HCT116 (cell line): Measurements from ENCODE around the gene SMG6. TPM values are rescaled to one million over a fixed set of nuclear protein-coding genes. Genes with fewer than 3 reads are reported as not detected.
"Not testable (repeated sequence)": the region's sequence is repeated elsewhere in the genome, so short reads cannot be mapped to it uniquely, and the experiment has no call there.

ENCODE experiments used
- ATAC-seq: fragments of 200-7000 bp; cut with Tn5 transposase; 2 replicates; pipeline ENCODE4 v1.9.1; 2020; ENCODE audit warnings: mild to moderate bottlenecking, moderate library complexity
- BruUV-seq: library from RNA; stranded (reverse); fragments of 400-500 nt; replicated peaks from 2 replicates; lab custom pipeline; 2021; lab: Mats Ljungman, UMichigan
- CTCF ChIA-PET: fragments of 300-600 bp; sonication (Branson Sonifier 250); formaldehyde crosslinking; loops from one replicate; lab custom pipeline; 2021; ENCODE audit warnings: antibody characterized with exemption; lab: Charles Lee
- POLR2A ChIA-PET: fragments of 300-600, 350-600 bp; sonication (Branson Sonifier 250); formaldehyde crosslinking; loops from one replicate; lab custom pipeline; 2021; ENCODE audit warnings: antibody characterized with exemption; lab: Charles Lee
- RAD21 ChIA-PET, 2 experiments: fragments of 300-600 bp; sonication (Branson Sonifier 250); formaldehyde crosslinking; loops; one replicate each; lab custom pipeline; 2023; ENCODE audit warnings: low total read pairs in 2 of 2; ENCODE audit not compliant: uncharacterized antibody in 2 of 2, unreplicated experiment in 2 of 2, low non-redundant PET in 1 of 2; lab: Charles Lee
- DNase-seq: peaks from one replicate; pipeline ENCODE4 v3.0.0-alpha.2; 2010; ENCODE audit warnings: low read depth, low spot score
- H2AFZ ChIP-seq: fragments of 200-600 bp; shearing (Covaris generic), sonication (generic); 2 replicates; pipeline ENCODE4 v1.6.1; 2017; ENCODE audit warnings: low read depth, mixed run types, mixed read lengths, antibody characterized with exemption, low read length; ENCODE audit not compliant: poor library complexity, severe bottlenecking
- H3K27ac ChIP-seq: 2 replicates; pipeline ENCODE4 v1.5.1; 2012; ENCODE audit warnings: low read depth, low read length
- H3K27me3 ChIP-seq: fragments of 200-600 bp; sonication (generic); 2 replicates; pipeline ENCODE4 v1.6.1; 2016; ENCODE audit warnings: mixed run types, low read length, mixed read lengths; ENCODE audit not compliant: insufficient read depth
- H3K36me3 ChIP-seq, 2 experiments: fragments of 200-500 bp in 1 of 2; fragments of 200-600 bp in 1 of 2; sonication (Bioruptor generic) in 1 of 2; sonication (generic) in 1 of 2; 2 replicates each; pipeline versions ENCODE4 v1.5.1 to v1.6.1; 2014 to 2016; ENCODE audit warnings: low read length in 2 of 2, inconsistent platforms in 1 of 2, mixed read lengths in 1 of 2, mixed run types in 1 of 2; ENCODE audit not compliant: insufficient read depth in 2 of 2, control insufficient read depth in 1 of 2
- H3K4me1 ChIP-seq, 2 experiments: fragments of 200-600 bp in 1 of 2; sonication (generic) in 1 of 2; 2 replicates each; pipeline versions ENCODE4 v1.5.1 to v1.6.1; 2012 to 2017; ENCODE audit warnings: low read length in 2 of 2, inconsistent platforms in 1 of 2, mild to moderate bottlenecking in 1 of 2, mixed read lengths in 1 of 2, mixed run types in 1 of 2, moderate library complexity in 1 of 2; ENCODE audit not compliant: insufficient read depth in 2 of 2, control insufficient read depth in 1 of 2
- H3K4me2 ChIP-seq: fragments of 200-600 bp; sonication (generic); 2 replicates; pipeline ENCODE4 v1.6.1; 2017; ENCODE audit warnings: mixed run types, low read length, mixed read lengths
- H3K4me3 ChIP-seq, 2 experiments: fragments of 200-600 bp in 1 of 2; sonication (generic) in 1 of 2; replicated peaks in 1 of 2; 2 replicates each; pipeline ENCODE4 v1.5.1; 2011 to 2016; ENCODE audit warnings: low read length in 2 of 2, control low read depth in 1 of 2, low read depth in 1 of 2, mild to moderate bottlenecking in 1 of 2, mixed read lengths in 1 of 2, mixed run types in 1 of 2
- H3K79me2 ChIP-seq: fragments of 200-600 bp; sonication (generic); 2 replicates; pipeline ENCODE4 v1.6.1; 2017; ENCODE audit warnings: mild to moderate bottlenecking, mixed run types, low read length, moderate library complexity, mixed read lengths; ENCODE audit not compliant: insufficient read depth
- H3K9ac ChIP-seq: fragments of 200-600 bp; sonication (generic); 2 replicates; pipeline ENCODE4 v1.6.1; 2016; ENCODE audit warnings: low read length, mixed read lengths
- H3K9me2 ChIP-seq: fragments of 200-600 bp; sonication (generic), shearing (Covaris generic); 2 replicates; pipeline ENCODE4 v1.6.1; 2017; ENCODE audit warnings: mixed run types, mild to moderate bottlenecking, moderate library complexity; ENCODE audit not compliant: insufficient read depth
- H3K9me3 ChIP-seq, 2 experiments: fragments of 200-500 bp in 1 of 2; fragments of 200-600 bp in 1 of 2; sonication (Bioruptor generic) in 1 of 2; sonication (generic) in 1 of 2; 2 replicates each; pipeline ENCODE4 v1.6.1; 2014 to 2017; ENCODE audit warnings: low read length in 2 of 2, mixed read lengths in 2 of 2, inconsistent platforms in 1 of 2, low read depth in 1 of 2, mild to moderate bottlenecking in 1 of 2, mixed run types in 1 of 2, moderate library complexity in 1 of 2; ENCODE audit not compliant: control insufficient read depth in 1 of 2, insufficient read depth in 1 of 2
- H4K20me1 ChIP-seq: fragments of 200-600 bp; sonication (generic), shearing (Covaris generic); 2 replicates; pipeline ENCODE4 v1.6.1; 2017; ENCODE audit warnings: mixed run types, mild to moderate bottlenecking, moderate library complexity; ENCODE audit not compliant: insufficient read depth
- CBX3 ChIP-seq: IDR thresholded peaks from 2 replicates; pipeline ENCODE4 v1.6.1; 2012; ENCODE audit warnings: low read depth
- ELF1 ChIP-seq: IDR thresholded peaks from 2 replicates; pipeline ENCODE4 v1.6.1; 2012; ENCODE audit warnings: low read depth, borderline replicate concordance
- FOSL1 ChIP-seq: IDR thresholded peaks from 2 replicates; pipeline ENCODE4 v1.6.1; 2012; ENCODE audit warnings: low read depth
- JUND ChIP-seq: IDR thresholded peaks from 2 replicates; pipeline ENCODE4 v1.6.1; 2012
- POLR2A ChIP-seq: IDR thresholded peaks from 2 replicates; pipeline ENCODE4 v1.7.0; 2011; ENCODE audit warnings: borderline replicate concordance; ENCODE audit not compliant: insufficient read depth, insufficient read length; ENCODE audit errors: extremely low read depth
- SP1 ChIP-seq: IDR thresholded peaks from 2 replicates; pipeline ENCODE4 v1.6.1; 2012; ENCODE audit warnings: low read depth
- SRF ChIP-seq: IDR thresholded peaks from 2 replicates; pipeline ENCODE4 v1.6.1; 2012; ENCODE audit warnings: low read depth
- YY1 ChIP-seq: IDR thresholded peaks from 2 replicates; pipeline ENCODE4 v1.6.1; 2011; ENCODE audit warnings: low read length, low read depth, moderate library complexity, mild to moderate bottlenecking; ENCODE audit not compliant: insufficient replicate concordance; ENCODE audit errors: extremely low read depth
- ZNF274 ChIP-seq: fragments of 200-500 bp; sonication (Bioruptor generic); IDR thresholded peaks from 2 replicates; pipeline ENCODE4 v1.6.1; 2014; ENCODE audit warnings: mild to moderate bottlenecking, low read depth, low read length, inconsistent platforms
- intact Hi-C: fragments of 100-400 bp; cut with micrococcal nuclease; formaldehyde crosslinking; loops from 2 replicates; pipeline ENCODE4 v1.10.0; 2022
- total RNA-seq: library from RNA; stranded (reverse); gene quantifications from one replicate; pipeline ENCODE4 v1.2.1, GENCODE V29; 2021; ENCODE audit not compliant: unreplicated experiment
- TF ChIP-seq, protein P1 (sequence below), 3 experiments: fragments of 200-600 bp in 1 of 3; sonication (generic) in 1 of 3; IDR thresholded peaks in 2 of 3; conservative IDR thresholded peaks in 1 of 3; 2 replicates each; pipeline ENCODE4 v1.5.1; 2012 to 2017; ENCODE audit warnings: low read depth in 2 of 3, low read length in 2 of 3, antibody characterized with exemption in 1 of 3, borderline replicate concordance in 1 of 3, control low read depth in 1 of 3, mild to moderate bottlenecking in 1 of 3, mixed read lengths in 1 of 3, mixed run types in 1 of 3, moderate library complexity in 1 of 3; ENCODE audit not compliant: insufficient read depth in 1 of 3

Gene SMG6
- total RNA-seq, 1 experiment from 2014 or later = 23.1 TPM

DNA sequence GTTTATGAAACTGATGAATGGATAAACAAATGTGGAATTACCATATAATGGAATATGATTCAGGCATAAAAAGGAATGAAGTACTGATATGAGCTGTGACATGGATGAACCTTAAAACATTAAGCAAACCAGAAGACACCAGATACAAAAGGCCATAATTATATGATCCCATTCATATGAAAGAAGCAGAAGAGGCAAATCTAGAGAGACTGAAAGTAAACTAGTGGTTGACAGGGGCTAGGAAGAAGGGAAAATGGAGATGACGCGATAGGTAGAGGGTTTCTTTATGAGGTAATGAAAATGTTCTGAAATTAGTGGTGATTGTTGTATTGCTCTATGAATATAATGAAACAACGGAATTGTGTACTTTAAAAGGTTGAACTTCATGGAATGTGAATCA is 160.3 kb downstream of the SMG6 start (continued):
- TF ChIP-seq SRF (no peak), CBX3 (no peak), SP1 (no peak), ELF1 (no peak)
- TF ChIP-seq, protein P1, sequence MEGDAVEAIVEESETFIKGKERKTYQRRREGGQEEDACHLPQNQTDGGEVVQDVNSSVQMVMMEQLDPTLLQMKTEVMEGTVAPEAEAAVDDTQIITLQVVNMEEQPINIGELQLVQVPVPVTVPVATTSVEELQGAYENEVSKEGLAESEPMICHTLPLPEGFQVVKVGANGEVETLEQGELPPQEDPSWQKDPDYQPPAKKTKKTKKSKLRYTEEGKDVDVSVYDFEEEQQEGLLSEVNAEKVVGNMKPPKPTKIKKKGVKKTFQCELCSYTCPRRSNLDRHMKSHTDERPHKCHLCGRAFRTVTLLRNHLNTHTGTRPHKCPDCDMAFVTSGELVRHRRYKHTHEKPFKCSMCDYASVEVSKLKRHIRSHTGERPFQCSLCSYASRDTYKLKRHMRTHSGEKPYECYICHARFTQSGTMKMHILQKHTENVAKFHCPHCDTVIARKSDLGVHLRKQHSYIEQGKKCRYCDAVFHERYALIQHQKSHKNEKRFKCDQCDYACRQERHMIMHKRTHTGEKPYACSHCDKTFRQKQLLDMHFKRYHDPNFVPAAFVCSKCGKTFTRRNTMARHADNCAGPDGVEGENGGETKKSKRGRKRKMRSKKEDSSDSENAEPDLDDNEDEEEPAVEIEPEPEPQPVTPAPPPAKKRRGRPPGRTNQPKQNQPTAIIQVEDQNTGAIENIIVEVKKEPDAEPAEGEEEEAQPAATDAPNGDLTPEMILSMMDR (IDR thresholded peaks at IDR 0.05 in 2 of 3, conservative IDR thresholded peaks at IDR 0.05 in 1 of 3; ENCODE audit: borderline replicate concordance in 1 of 3, insufficient read depth in 1 of 3, low read depth in 2 of 3, low read length in 2 of 3) = no peak

DNA sequence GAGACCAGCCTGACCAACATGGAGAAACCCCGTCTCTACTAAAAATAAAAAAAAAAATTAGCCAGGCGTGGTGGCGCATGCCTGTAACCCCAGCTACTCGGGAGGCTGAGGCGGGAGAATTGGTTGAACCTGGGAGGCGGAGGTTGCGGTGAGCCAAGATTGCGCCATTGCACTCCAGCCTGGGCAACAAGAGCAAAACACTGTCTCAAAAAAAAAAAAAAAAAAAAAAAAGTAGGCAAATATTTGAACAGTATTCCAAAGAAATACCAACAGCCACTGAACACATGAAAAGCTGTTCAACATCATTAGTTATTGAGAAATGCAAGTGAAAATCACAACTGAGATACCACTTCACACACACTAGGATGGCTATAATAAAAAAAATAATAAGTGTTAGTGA is 160.9 kb downstream of the SMG6 start:
- H3K9me3 ChIP-seq, H3K27me3 ChIP-seq, H3K9ac ChIP-seq, H3K4me2 ChIP-seq, H3K9me2 ChIP-seq, BruUV-seq, ATAC-seq, DNase-seq, H3K27ac ChIP-seq, H3K79me2 ChIP-seq, RAD21 ChIA-PET, H4K20me1 ChIP-seq, POLR2A ChIA-PET, CTCF ChIA-PET, H3K36me3 ChIP-seq, intact Hi-C loops, H2AFZ ChIP-seq, H3K4me3 ChIP-seq: not testable (repeated sequence)
- peaks cover 14% of the 10 kb centered on the region in 2 experiments for H3K4me1 ChIP-seq

DNA sequence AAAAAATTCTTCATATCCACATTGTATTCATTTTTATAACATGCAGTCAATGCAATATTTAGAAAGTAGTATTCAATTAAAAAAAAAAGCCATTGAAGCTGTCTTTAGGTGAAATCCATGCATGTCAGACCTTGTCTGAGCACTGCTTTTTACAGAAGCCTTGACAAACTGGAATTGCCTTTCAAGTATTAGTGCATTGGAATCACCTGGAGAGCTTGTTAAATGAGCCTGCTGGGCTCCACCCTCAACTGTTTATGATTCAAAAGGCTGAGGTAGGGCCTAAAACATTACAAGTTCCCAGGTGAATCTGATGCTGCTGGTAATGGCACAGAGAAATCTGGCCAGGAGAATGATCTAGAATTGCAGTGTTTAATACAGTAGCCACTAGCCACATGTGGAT is 162.9 kb downstream of the SMG6 start:
- H4K20me1 ChIP-seq = 0 out of 2 replicates have a peak, but pooled peaks cover 4% of the 10 kb centered on the region
- ChIA-PET RAD21 (no interaction called here), POLR2A (interaction anchor here (0.7 kb wide), 1 partner anchor 17 kb away, joined by 3 read pairs; no protein-coding TSS in a partner anchor), CTCF (no interaction called here)
- H2AFZ ChIP-seq = no peak overlapping the region
- H3K9ac ChIP-seq = no peak overlapping the region
- no TSS peak for BruUV-seq
- no peak overlapping the region for H3K4me3 ChIP-seq
- ATAC-seq = no peak
- no peaks in the 10 kb centered on the region for H3K9me3 ChIP-seq
- H3K4me2 ChIP-seq = no peak overlapping the region
- no peak for DNase-seq
- H3K9me2 ChIP-seq = no peaks in the 10 kb centered on the region
- H3K27ac ChIP-seq = no peak overlapping the region
- TF ChIP-seq JUND (no peak), CBX3 (no peak), ELF1 (no peak), ZNF274 (no peak), POLR2A (no peak), YY1 (no peak), FOSL1 (no peak)
- H3K4me1 ChIP-seq = peaks cover 30 to 32% of the 10 kb centered on the region in 2 experiments
- no peaks in the 10 kb centered on the region for H3K27me3 ChIP-seq
- intact Hi-C loops = no loop called here
- no peaks in the 10 kb centered on the region for H3K36me3 ChIP-seq
- no peaks in the 10 kb centered on the region for H3K79me2 ChIP-seq
